ENCODE results near the gene HOPX.

HOPX gene

DNA sequence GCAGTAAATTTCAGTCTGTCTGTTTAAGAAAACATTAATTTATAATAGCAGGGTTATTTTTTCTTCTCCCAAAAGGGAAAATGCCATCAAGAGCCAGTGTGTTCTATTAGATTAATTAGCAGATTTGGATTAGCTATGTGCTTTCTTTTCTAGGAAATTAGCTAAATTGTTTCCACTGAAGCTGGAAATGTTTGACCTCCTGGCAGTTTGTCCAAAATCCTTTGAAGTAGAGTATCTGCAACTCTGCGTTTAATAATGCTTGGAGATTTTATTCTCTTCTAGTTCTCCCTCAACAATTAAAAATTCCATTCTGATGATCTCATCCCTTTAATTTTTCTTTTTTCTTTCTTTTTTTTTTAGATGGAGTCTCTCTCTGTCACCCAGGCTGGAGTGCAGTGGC lies 27.1 kb upstream of the HOPX start:
- no peak overlapping the region for H3K4me3 ChIP-seq (ENCODE audit: low read depth, low read length)
- DNase-seq (ENCODE audit: low read depth) = no peak
- TF ChIP-seq, protein P1, sequence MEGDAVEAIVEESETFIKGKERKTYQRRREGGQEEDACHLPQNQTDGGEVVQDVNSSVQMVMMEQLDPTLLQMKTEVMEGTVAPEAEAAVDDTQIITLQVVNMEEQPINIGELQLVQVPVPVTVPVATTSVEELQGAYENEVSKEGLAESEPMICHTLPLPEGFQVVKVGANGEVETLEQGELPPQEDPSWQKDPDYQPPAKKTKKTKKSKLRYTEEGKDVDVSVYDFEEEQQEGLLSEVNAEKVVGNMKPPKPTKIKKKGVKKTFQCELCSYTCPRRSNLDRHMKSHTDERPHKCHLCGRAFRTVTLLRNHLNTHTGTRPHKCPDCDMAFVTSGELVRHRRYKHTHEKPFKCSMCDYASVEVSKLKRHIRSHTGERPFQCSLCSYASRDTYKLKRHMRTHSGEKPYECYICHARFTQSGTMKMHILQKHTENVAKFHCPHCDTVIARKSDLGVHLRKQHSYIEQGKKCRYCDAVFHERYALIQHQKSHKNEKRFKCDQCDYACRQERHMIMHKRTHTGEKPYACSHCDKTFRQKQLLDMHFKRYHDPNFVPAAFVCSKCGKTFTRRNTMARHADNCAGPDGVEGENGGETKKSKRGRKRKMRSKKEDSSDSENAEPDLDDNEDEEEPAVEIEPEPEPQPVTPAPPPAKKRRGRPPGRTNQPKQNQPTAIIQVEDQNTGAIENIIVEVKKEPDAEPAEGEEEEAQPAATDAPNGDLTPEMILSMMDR (conservative IDR thresholded peaks at IDR 0.05; ENCODE audit: low read depth, low read length) = no peak

DNA sequence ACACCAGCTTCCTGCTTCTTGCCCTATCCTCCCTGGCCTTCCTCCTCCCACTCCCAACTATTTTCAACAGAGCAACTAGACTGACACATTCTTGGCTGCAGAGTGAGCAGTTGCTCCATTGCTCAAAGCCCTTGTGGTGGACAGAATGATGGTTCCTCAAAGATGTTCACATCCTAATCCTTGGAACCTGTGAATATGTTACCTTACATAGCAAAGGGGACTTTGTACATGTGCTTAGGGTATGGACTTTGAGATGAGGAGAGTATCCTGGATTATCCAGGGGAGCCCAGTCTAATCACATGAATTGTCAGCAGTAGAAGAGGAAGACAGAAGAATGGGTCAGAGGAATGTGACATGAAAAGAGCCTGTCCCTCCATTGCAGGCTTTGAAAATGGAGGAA lies 24.9 kb upstream of the HOPX start:
- TF ChIP-seq, protein P1 (conservative IDR thresholded peaks at IDR 0.05; ENCODE audit: low read depth, low read length) = peak; percentile 1
- no peak overlapping the region for H3K4me3 ChIP-seq (ENCODE audit: low read depth, low read length)
- DNase-seq (ENCODE audit: low read depth) = no peak

DNA sequence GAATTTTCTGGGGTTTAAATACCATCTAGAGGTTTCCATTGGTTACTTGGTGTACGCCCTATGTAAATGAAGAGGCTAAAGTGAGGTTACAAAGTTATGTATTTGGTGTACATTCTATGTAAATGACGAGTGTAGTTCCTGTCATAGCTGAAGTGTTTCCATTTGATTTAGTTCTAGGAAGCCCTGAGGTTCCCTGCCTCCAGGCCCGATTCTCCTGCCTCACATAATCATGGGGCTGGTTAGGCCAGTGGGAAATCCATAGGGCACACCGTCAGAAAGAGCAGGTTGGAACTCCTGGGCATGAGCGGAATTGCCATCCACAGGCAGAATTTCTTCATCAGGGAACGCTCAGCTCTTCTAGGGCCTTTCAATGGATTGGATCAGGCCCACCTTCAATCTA lies 24.2 kb upstream of the HOPX start:
- no peak for DNase-seq (ENCODE audit: low read depth)
- TF ChIP-seq, protein P1 (conservative IDR thresholded peaks at IDR 0.05; ENCODE audit: low read depth, low read length) = no peak

DNA sequence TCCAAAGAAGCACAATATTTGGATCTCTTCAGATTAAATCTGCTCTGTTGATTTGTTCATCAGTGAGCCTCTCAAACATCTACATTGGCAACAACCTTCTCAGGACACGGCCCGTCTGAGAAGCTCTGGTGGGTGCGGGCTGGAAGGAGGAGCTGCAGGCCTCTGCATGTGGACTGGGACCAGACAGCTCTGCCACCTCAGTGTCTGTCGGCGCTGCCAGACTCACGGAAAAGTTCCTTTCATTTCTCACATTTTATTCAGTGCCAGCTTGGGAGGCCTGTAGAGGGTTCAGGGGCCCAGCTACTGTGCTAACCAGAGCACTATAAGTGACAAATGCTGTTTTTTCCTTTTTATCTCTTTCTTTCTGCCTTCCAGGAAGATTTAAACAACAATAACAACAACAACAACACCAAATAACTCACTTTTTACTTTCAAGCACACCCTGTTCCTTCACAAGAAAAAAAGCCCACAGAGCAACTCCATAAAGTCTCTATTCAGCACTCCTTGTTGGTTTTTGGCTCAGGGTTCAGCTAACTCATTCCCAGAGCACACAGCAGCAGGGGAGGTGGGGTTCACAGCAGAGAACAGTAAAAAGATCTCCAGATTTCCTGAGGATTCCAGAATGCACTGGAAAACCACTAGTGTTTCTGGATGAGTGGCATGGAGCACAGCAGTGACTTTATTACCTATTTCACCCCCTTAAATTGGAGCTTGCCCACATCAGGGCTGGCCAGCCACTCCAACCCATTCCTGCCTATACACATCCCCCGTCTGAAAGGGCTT lies 23.2 kb upstream of the HOPX start:
- TF ChIP-seq, protein P1 (conservative IDR thresholded peaks at IDR 0.05; ENCODE audit: low read depth, low read length) = no peak
- no peak overlapping the region for H3K4me3 ChIP-seq (ENCODE audit: low read depth, low read length)
- no peak for DNase-seq (ENCODE audit: low read depth)

More for the DNA sequence above, 24.2 kb upstream of the HOPX start:
- H3K4me3 ChIP-seq (ENCODE audit: low read depth, low read length) = no peak overlapping the region

DNA sequence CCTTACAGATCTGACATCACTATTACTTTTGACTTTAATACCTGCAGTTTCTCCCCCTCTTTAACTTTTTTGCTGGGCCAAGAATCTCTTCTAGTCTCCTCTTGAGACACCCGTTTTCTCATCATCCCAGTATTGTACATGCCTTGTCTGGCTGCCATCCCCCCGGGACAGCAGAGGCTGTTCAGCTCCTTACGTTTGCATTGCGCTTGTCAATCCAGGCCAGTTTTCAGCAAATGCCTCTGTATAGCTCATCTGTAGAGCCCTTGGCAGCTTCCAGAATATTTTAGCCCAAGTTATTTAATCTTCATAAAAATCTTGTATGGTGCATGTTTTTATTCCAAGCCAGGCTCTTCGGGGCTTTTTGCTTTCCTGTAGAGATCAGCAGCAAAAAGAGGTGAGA lies 22.3 kb upstream of the HOPX start:
- TF ChIP-seq, protein P1 (conservative IDR thresholded peaks at IDR 0.05; ENCODE audit: low read depth, low read length) = no peak
- no peak overlapping the region for H3K4me3 ChIP-seq (ENCODE audit: low read depth, low read length)
- no peak for DNase-seq (ENCODE audit: low read depth)

DNA sequence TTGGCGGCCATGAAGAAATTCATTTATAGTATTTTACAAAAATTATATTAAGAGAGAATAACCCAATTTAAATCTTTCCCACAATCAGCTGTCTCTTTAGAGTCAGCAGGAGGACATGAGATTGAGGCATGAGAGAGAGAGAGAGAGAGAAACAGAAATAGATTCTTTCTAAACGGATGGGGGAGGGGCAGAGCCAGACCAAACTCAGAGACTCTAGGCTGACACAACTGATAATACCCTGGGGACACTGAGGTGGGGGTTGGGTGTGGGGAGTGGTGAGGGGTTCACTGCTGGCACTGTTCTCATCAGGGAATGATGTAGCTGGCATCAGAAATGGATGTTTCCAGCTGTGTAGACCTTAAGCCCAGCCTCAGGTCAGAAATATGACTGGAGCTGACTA lies 20.5 kb upstream of the HOPX start:
- H3K4me3 ChIP-seq (ENCODE audit: low read depth, low read length) = no peak overlapping the region
- no peak for DNase-seq (ENCODE audit: low read depth)
- TF ChIP-seq, protein P1 (conservative IDR thresholded peaks at IDR 0.05; ENCODE audit: low read depth, low read length) = no peak

DNA sequence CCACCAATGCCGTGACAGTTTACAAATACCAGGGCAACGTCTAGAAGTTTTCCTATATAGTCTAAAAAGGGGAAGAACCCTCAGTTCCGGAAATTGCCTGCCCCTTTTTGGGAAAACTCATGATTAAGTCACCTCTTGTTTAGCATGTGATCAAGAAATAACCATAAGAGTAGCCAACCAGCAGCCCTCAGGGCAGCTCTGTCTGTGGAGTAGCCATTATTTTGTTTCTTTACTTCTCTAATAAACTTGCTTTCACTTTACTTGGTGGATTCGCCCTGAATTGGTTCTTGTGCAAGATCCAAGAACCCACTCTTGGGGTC lies 20.0 kb upstream of the HOPX start:
- no peak overlapping the region for H3K4me3 ChIP-seq (ENCODE audit: low read depth, low read length)
- TF ChIP-seq, protein P1 (conservative IDR thresholded peaks at IDR 0.05; ENCODE audit: low read depth, low read length) = no peak
- no peak for DNase-seq (ENCODE audit: low read depth)
